ENCODE results near the gene ADPRM. TPM values are rescaled to one million over a fixed set of nuclear protein-coding genes. Genes with fewer than 3 reads are reported as not detected.

ADPRM gene
- total RNA-seq, 4 donors from 2014 or later, result 5.8 to 12.2 (median 8.5) TPM

- no peaks in the 10 kb centered on the region for H3K9me3 ChIP-seq
- no peak for DNase-seq (ENCODE audit: extremely low spot score)
- no peak for TF ChIP-seq POLR2A (IDR thresholded peaks at IDR 0.05; ENCODE audit: low read depth)
- no peak for TF ChIP-seq CTCF (IDR thresholded peaks at IDR 0.05)
- H3K4me1 ChIP-seq, result no peaks in the 10 kb centered on the region
- no peaks in the 10 kb centered on the region for H3K27me3 ChIP-seq
- WGBS, result 55% methylated on average over 11 of the region's 11 CpGs
- H3K27ac ChIP-seq (replicated peaks in 1 of 4), result no peak overlapping the region
- H3K36me3 ChIP-seq, result peaks cover 0 to 6% (median 0%) of the 10 kb centered on the region in 4 donors
- intact Hi-C loops (cut with DNase I), result no loop called here
- H3K4me3 ChIP-seq, result no peak overlapping the region
These were observed 44.3 kb upstream of the ADPRM start for GRCh38 chr17:10652984-10653659.

- Histone ChIP-seq H3K27ac (replicated peaks in 1 of 4) (no peak overlapping the region), H3K36me3 (peaks cover 0 to 9% (median 3%) of the 10 kb centered on the region in 4 donors), H3K9me3 (no peaks in the 10 kb centered on the region), H3K27me3 (no peaks in the 10 kb centered on the region), H3K4me1 (no peaks in the 10 kb centered on the region), H3K4me3 (no peak overlapping the region)
- WGBS, result 83% methylated on average over 5 of the region's 5 CpGs
- no peak for TF ChIP-seq POLR2AphosphoS5 (IDR thresholded peaks at IDR 0.05)
- TF ChIP-seq EP300 (IDR thresholded peaks at IDR 0.05), result no peak
- no peak for TF ChIP-seq POLR2A (IDR thresholded peaks at IDR 0.05; ENCODE audit: low read depth)
- no peak for TF ChIP-seq CTCF (IDR thresholded peaks at IDR 0.05)
- no peak for DNase-seq (ENCODE audit: extremely low spot score)
- intact Hi-C loops (cut with DNase I), result no loop called here
These were observed 43.4 kb upstream of the ADPRM start for GRCh38 chr17:10653987-10654386.

- intact Hi-C loops (cut with DNase I), result no loop called here
- 85% methylated on average over 8 of the region's 15 CpGs for WGBS
- TF ChIP-seq POLR2A (IDR thresholded peaks at IDR 0.05; ENCODE audit: low read depth) (no peak), CTCF (IDR thresholded peaks at IDR 0.05) (no peak), EP300 (IDR thresholded peaks at IDR 0.05) (no peak), POLR2AphosphoS5 (IDR thresholded peaks at IDR 0.05) (no peak)
These were observed 40.2 kb upstream of the ADPRM start, which contains the start of gene MYH3 for GRCh38 chr17:10657148-10657547. Gene MYH3, minus strand, starts transcription at chr17:10657309. Its CDS starts 2,245 bp downstream, at chr17:10655064.

GRCh38 chr17:10657879-10658278 is 39.5 kb upstream of the ADPRM start:
- Histone ChIP-seq H3K36me3 (peaks cover 0 to 24% (median 6%) of the 10 kb centered on the region in 4 donors), H3K4me1 (no peaks in the 10 kb centered on the region), H3K27me3 (no peaks in the 10 kb centered on the region), H3K27ac (replicated peaks in 1 of 4) (no peak overlapping the region), H3K9me3 (no peaks in the 10 kb centered on the region), H3K4me3 (no peak overlapping the region)
- WGBS, result 73% methylated on average over 10 of the region's 10 CpGs
- DNase-seq (ENCODE audit: extremely low spot score), result no peak
- intact Hi-C loops (cut with DNase I), result no loop called here
- TF ChIP-seq POLR2A (IDR thresholded peaks at IDR 0.05; ENCODE audit: low read depth), result no peak
- TF ChIP-seq POLR2AphosphoS5 (IDR thresholded peaks at IDR 0.05), result no peak
- TF ChIP-seq CTCF (IDR thresholded peaks at IDR 0.05), result no peak
- TF ChIP-seq EP300 (IDR thresholded peaks at IDR 0.05), result no peak

More at GRCh38 chr17:10657148-10657547, 40.2 kb upstream of the ADPRM start, which contains the start of gene MYH3:
- no peak for DNase-seq (ENCODE audit: extremely low spot score)
- Histone ChIP-seq H3K9me3 (no peaks in the 10 kb centered on the region), H3K4me3 (no peak within 1 kb of the TSS), H3K27ac (replicated peaks in 1 of 4) (no peak within 1 kb of the TSS), H3K4me1 (no peaks in the 10 kb centered on the region), H3K36me3 (peaks cover 0 to 24% (median 6%) of the 10 kb centered on the region in 4 donors), H3K27me3 (no peaks in the 10 kb centered on the region)

Measured in esophagus muscularis mucosa (tissue), 4 donors.